ENCODE data around the gene PPP6R2.

- TF ChIP-seq TAF1 (IDR thresholded peaks at IDR 0.05; ENCODE audit: borderline replicate concordance, insufficient read depth, low read length) (no peak), POLR2AphosphoS5 (IDR thresholded peaks at IDR 0.05; ENCODE audit: low read depth, low read length) (no peak)
Measured at GRCh38 chr22:50308986-50309600, 34.0 kb upstream of the PPP6R2 start.

All from PFSK-1 (cell line).